Measurements from ENCODE around the gene NFX1.

DNA sequence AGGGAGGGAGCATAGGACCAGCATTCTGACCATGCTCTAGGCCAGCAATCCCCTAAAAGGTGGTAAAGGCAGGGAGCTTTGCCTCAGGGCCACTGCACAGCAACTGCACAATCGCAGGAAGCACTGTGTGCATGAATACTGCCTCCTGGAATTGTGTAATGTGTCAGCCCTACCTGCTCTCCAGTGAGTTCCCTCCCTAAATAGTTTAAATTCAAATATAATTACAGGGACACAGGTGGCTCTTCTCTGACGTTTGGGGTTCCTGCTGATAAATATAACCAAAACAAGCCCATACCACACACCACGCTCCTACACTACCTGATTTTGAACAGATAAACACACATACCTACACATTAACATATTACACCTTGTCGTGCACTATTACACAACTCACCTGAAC lies 34.8 kb upstream of the NFX1 start:
- no peak for TF ChIP-seq CTCF (IDR thresholded peaks at IDR 0.05; ENCODE audit: insufficient read depth, low read length, poor library complexity, severe bottlenecking)
- TF ChIP-seq EZH2phosphoT487 (conservative IDR thresholded peaks at IDR 0.05; ENCODE audit: low read length) = no peak

Measured in SU-DHL-6 (cell line).